H9 (cell line): Measurements from ENCODE around the gene TRAPPC4. TPM values are rescaled to one million over a fixed set of nuclear protein-coding genes. Genes with fewer than 3 reads are reported as not detected.

Experiments
- DNase-seq: peaks from one replicate; pipeline ENCODE4 v3.0.0-alpha.2; 2017
- H2AFZ ChIP-seq: one replicate; pipeline ENCODE4 v1.6.1; 2013; ENCODE audit warnings: mild to moderate bottlenecking, low read length, control low read depth, moderate library complexity
- H2AK5ac ChIP-seq: 2 replicates; pipeline ENCODE4 v1.6.1; 2013; ENCODE audit warnings: low read length, control low read depth, mixed read lengths; ENCODE audit not compliant: insufficient read length
- H2BK120ac ChIP-seq: one replicate; pipeline ENCODE4 v1.6.1; 2013; ENCODE audit warnings: low read depth, mild to moderate bottlenecking, low read length, control low read depth, inconsistent platforms; ENCODE audit not compliant: poor library complexity, severe bottlenecking
- H2BK12ac ChIP-seq: 2 replicates; pipeline ENCODE4 v1.6.1; 2013; ENCODE audit warnings: low read length, control low read depth, mixed read lengths, low read depth; ENCODE audit not compliant: insufficient read length
- H2BK15ac ChIP-seq: 2 replicates; pipeline ENCODE4 v1.6.1; 2013; ENCODE audit warnings: low read depth, low read length, control low read depth
- H2BK20ac ChIP-seq: one replicate; pipeline ENCODE4 v1.6.1; 2013; ENCODE audit warnings: low read depth, mild to moderate bottlenecking, low read length, control low read depth, inconsistent platforms; ENCODE audit not compliant: poor library complexity, severe bottlenecking
- H2BK5ac ChIP-seq: 2 replicates; pipeline ENCODE4 v1.6.1; 2013; ENCODE audit warnings: low read length, control low read depth, mixed read lengths; ENCODE audit not compliant: insufficient read length
- H3K14ac ChIP-seq: 2 replicates; pipeline ENCODE4 v1.6.1; 2013; ENCODE audit warnings: low read length, control low read depth; ENCODE audit not compliant: insufficient read depth
- H3K18ac ChIP-seq: 2 replicates; pipeline ENCODE4 v1.6.1; 2013; ENCODE audit warnings: low read depth, mild to moderate bottlenecking, mixed read lengths, low read length, control low read depth; ENCODE audit not compliant: insufficient read length
- H3K23ac ChIP-seq: 2 replicates; pipeline ENCODE4 v1.6.1; 2013; ENCODE audit warnings: low read length, control low read depth, mixed read lengths, low read depth; ENCODE audit not compliant: insufficient read length
- H3K23me2 ChIP-seq: 2 replicates; pipeline ENCODE4 v1.6.1; 2013; ENCODE audit warnings: low read depth, mild to moderate bottlenecking, mixed read lengths, low read length, control low read depth; ENCODE audit not compliant: insufficient read length, poor library complexity, severe bottlenecking
- H3K27ac ChIP-seq: 2 replicates; pipeline ENCODE4 v1.5.1; 2013; ENCODE audit warnings: low read length, control low read depth, mixed read lengths, low read depth; ENCODE audit not compliant: insufficient read length
- H3K27me3 ChIP-seq: 2 replicates; pipeline ENCODE4 v1.6.1; 2013; ENCODE audit warnings: low read length, control low read depth, inconsistent platforms; ENCODE audit not compliant: insufficient read depth
- H3K4ac ChIP-seq: 2 replicates; pipeline ENCODE4 v1.6.1; 2013; ENCODE audit warnings: low read depth, mild to moderate bottlenecking, control low read depth, inconsistent platforms, low read length, moderate library complexity
- H3K4me1 ChIP-seq: 2 replicates; pipeline ENCODE4 v1.6.1; 2013; ENCODE audit warnings: low read length, control low read depth, inconsistent platforms; ENCODE audit not compliant: insufficient read depth
- H3K4me2 ChIP-seq: 2 replicates; pipeline ENCODE4 v1.6.1; 2013; ENCODE audit warnings: low read length, control low read depth, mixed read lengths; ENCODE audit not compliant: insufficient read length, insufficient read depth
- H3K56ac ChIP-seq: 2 replicates; pipeline ENCODE4 v1.6.1; 2013; ENCODE audit warnings: low read depth, mild to moderate bottlenecking, mixed read lengths, low read length, control low read depth; ENCODE audit not compliant: insufficient read length
- H3K79me1 ChIP-seq: 2 replicates; pipeline ENCODE4 v1.6.1; 2013; ENCODE audit warnings: low read depth, mild to moderate bottlenecking, moderate library complexity, low read length, control low read depth, inconsistent platforms; ENCODE audit not compliant: insufficient read depth, poor library complexity, severe bottlenecking
- H3K79me2 ChIP-seq: 2 replicates; pipeline ENCODE4 v1.6.1; 2013; ENCODE audit warnings: low read length, control low read depth, inconsistent platforms; ENCODE audit not compliant: insufficient read depth
- H3K9ac ChIP-seq: 2 replicates; pipeline ENCODE4 v1.6.1; 2013; ENCODE audit warnings: low read length, control low read depth, mixed read lengths; ENCODE audit not compliant: insufficient read length; ENCODE audit errors: extremely low read depth
- H3K9me3 ChIP-seq: one replicate; pipeline ENCODE4 v1.6.1; 2013; ENCODE audit warnings: low read depth, low read length, inconsistent platforms; ENCODE audit not compliant: control insufficient read depth
- H3T11ph ChIP-seq: one replicate; pipeline ENCODE4 v1.6.1; 2013; ENCODE audit warnings: mild to moderate bottlenecking, low read length, control low read depth, inconsistent platforms
- H4K20me1 ChIP-seq: one replicate; pipeline ENCODE4 v1.6.1; 2013; ENCODE audit not compliant: control insufficient read depth, insufficient read length, insufficient read depth
- H4K5ac ChIP-seq: 2 replicates; pipeline ENCODE4 v1.6.1; 2013; ENCODE audit warnings: low read depth, mild to moderate bottlenecking, mixed read lengths, low read length, control low read depth; ENCODE audit not compliant: insufficient read length
- H4K8ac ChIP-seq: replicated peaks from 2 replicates; pipeline ENCODE4 v1.6.1; 2013; ENCODE audit warnings: low read length, control low read depth, mixed read lengths, low read depth; ENCODE audit not compliant: insufficient read length
- H4K91ac ChIP-seq: 2 replicates; pipeline ENCODE4 v1.6.1; 2013; ENCODE audit warnings: low read depth, mild to moderate bottlenecking, moderate library complexity, mixed read lengths, low read length, control low read depth; ENCODE audit not compliant: insufficient read length
- H3K27ac Mint-ChIP-seq, 3 experiments: 2 replicates in 2 of 3; 3 replicates in 1 of 3; pipeline ENCODE4 v1.8.0; 2020 to 2021; ENCODE audit warnings: mixed read lengths in 3 of 3, mild to moderate bottlenecking in 1 of 3, moderate library complexity in 1 of 3
- H3K27me3 Mint-ChIP-seq: 2 replicates; pipeline ENCODE4 v1.8.0; 2021; ENCODE audit warnings: low read depth, mild to moderate bottlenecking, moderate library complexity, mixed read lengths
- H3K36me3 Mint-ChIP-seq, 3 experiments: 2 replicates in 2 of 3; 3 replicates in 1 of 3; pipeline ENCODE4 v1.8.0; 2020 to 2021; ENCODE audit warnings: low read depth in 3 of 3, mixed read lengths in 3 of 3; ENCODE audit not compliant: insufficient read depth in 1 of 3
- H3K4me1 Mint-ChIP-seq, 2 experiments: 2 replicates each; pipeline ENCODE4 v1.8.0; 2020; ENCODE audit warnings: mixed read lengths in 2 of 2
- H3K4me3 Mint-ChIP-seq, 2 experiments: 2 replicates in 1 of 2; 3 replicates in 1 of 2; pipeline ENCODE4 v1.8.0; 2020 to 2021; ENCODE audit warnings: mild to moderate bottlenecking in 2 of 2, mixed read lengths in 2 of 2, moderate library complexity in 1 of 2
- H3K9me3 Mint-ChIP-seq, 2 experiments: 2 replicates in 1 of 2; 3 replicates in 1 of 2; pipeline ENCODE4 v1.8.0; 2020; ENCODE audit warnings: mild to moderate bottlenecking in 2 of 2, mixed read lengths in 2 of 2, moderate library complexity in 1 of 2
- WGBS: extraction: QIAGEN DNeasy Blood & Tissue Kit; methylation state at CpG from one replicate; pipeline ENCODE4 v1.1.7; 2013; ENCODE audit warnings: missing lambda C conversion rate, low lambda C conversion rate, mixed read lengths; ENCODE audit not compliant: insufficient read length; ENCODE audit errors: extremely low coverage; 5-methylcytosine and 5-hydroxymethylcytosine counted together
- total RNA-seq: library from RNA; stranded (reverse); gene quantifications from 2 replicates; pipeline ENCODE4 v1.2.1, GENCODE V29; 2021
- TF ChIP-seq, protein P1 (sequence below): fragments of 200-600 bp; sonication (generic); conservative IDR thresholded peaks from 3 replicates; pipeline ENCODE4 v1.8.0; 2021; ENCODE audit warnings: antibody characterized with exemption, mild to moderate bottlenecking

Gene TRAPPC4
- total RNA-seq, 1 experiment from 2014 or later = 82.8 TPM

DNA sequence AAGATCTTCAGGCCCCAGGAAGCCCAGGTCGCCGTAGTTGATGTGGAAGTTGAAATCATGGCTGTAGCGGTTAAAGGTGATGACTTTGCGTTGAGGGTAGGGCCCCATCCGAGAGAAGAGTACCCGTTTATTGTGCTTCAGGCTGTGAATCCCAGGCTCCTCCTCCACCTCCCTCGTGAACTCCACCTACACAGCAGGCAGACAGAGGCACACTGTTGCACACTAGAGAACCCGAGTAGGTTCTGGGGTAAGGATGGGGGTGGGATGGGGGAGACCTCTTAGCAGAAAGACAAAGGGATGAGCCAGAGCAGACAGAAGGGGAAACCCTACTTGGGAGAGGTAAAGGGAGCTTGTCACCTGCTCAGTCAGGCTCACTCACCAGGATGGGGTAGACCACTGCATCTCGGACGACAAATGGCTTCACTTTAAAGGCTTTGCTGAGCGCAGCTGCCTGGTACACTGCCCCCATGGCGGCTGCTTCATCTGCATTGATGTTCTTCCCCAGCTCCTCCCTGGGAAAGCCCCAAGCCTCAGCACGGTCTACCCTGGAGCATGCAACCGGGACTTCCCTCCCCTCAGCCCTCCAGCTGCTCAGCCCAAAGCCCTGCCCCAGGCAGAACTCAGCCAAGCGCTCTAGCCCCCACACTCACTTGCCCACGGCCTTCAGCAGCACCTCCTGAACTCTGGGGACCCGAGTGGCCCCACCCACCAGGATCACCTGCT is 33.0 kb downstream of the TRAPPC4 start:
- Histone ChIP-seq H3K18ac (no peak overlapping the region), H3K23me2 (peaks cover 6% of the 10 kb centered on the region), H2AFZ (no peak overlapping the region), H3K23ac (no peak overlapping the region), H2BK5ac (no peak overlapping the region), H3K9me3 (no peaks in the 10 kb centered on the region), H3K79me2 (peaks cover 10% of the 10 kb centered on the region), H3T11ph (no peak overlapping the region), H3K4ac (no peak overlapping the region), H3K4me1 (no peaks in the 10 kb centered on the region; the same call in 1 of the 2 replicates), H4K91ac (no peak overlapping the region), H3K56ac (no peak overlapping the region), H3K9ac (no peak overlapping the region), H2BK20ac (no peak overlapping the region), H4K20me1 (no peaks in the 10 kb centered on the region), H4K8ac (no peak overlapping the region), H4K5ac (no peak overlapping the region), H3K27ac (no peak overlapping the region), H3K4me2 (no peak overlapping the region), H2BK120ac (no peak overlapping the region), H2AK5ac (no peak overlapping the region), H3K14ac (no peak overlapping the region), H2BK12ac (no peak overlapping the region), H3K27me3 (0 out of 2 replicates have a peak, but pooled peaks cover 3% of the 10 kb centered on the region), H2BK15ac (no peak overlapping the region), H3K79me1 (peaks cover 13% of the 10 kb centered on the region)
- Mint-ChIP-seq H3K9me3 (no peaks in the 10 kb centered on the region), H3K4me1 (peaks cover 8 to 12% of the 10 kb centered on the region in 2 experiments), H3K36me3 (peaks cover 84 to 96% (median 90%) of the 10 kb centered on the region in 3 experiments), H3K4me3 (no peak overlapping the region; a peak in 1 of 5 replicates), H3K27ac (no peak overlapping the region), H3K27me3 (no peaks in the 10 kb centered on the region)
- no CpG with 5 or more reads among the region's 17 CpGs for WGBS
- TF ChIP-seq, protein P1, sequence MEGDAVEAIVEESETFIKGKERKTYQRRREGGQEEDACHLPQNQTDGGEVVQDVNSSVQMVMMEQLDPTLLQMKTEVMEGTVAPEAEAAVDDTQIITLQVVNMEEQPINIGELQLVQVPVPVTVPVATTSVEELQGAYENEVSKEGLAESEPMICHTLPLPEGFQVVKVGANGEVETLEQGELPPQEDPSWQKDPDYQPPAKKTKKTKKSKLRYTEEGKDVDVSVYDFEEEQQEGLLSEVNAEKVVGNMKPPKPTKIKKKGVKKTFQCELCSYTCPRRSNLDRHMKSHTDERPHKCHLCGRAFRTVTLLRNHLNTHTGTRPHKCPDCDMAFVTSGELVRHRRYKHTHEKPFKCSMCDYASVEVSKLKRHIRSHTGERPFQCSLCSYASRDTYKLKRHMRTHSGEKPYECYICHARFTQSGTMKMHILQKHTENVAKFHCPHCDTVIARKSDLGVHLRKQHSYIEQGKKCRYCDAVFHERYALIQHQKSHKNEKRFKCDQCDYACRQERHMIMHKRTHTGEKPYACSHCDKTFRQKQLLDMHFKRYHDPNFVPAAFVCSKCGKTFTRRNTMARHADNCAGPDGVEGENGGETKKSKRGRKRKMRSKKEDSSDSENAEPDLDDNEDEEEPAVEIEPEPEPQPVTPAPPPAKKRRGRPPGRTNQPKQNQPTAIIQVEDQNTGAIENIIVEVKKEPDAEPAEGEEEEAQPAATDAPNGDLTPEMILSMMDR = no peak
- DNase-seq = no peak
